Right renal pelvis (tissue), 4 donors: ENCODE data around the gene TM2D3. TPM values are rescaled to one million over a fixed set of nuclear protein-coding genes. Genes with fewer than 3 reads are reported as not detected.

Source experiments
- DNase-seq, 4 donors: peaks; one replicate each; pipeline ENCODE4 v3.0.0-alpha.2; 2013; ENCODE audit warnings: low read depth in 4 of 4, low spot score in 3 of 4, missing footprints in 1 of 4
- polyA plus RNA-seq, 4 donors: library from polyadenylated mRNA; unstranded; fragments of 120-200 nt; gene quantifications; one replicate each; pipeline ENCODE4 v1.2.1, GENCODE V29; 2013; ENCODE audit not compliant: insufficient read length in 4 of 4

The TM2D3 gene
- polyA plus RNA-seq, 4 donors = 62.8 to 74.6 (median 67.3) TPM

- DNase-seq = no peak
Measured at GRCh38 chr15:101609742-101610610, 42.2 kb downstream of the TM2D3 start.

- no peak for DNase-seq
Measured at GRCh38 chr15:101608201-101608600, 44.0 kb downstream of the TM2D3 start.

- DNase-seq = no peak
Measured at GRCh38 chr15:101607108-101607507, 45.1 kb downstream of the TM2D3 start.

- DNase-seq = no peak
Measured at GRCh38 chr15:101604124-101604874, 47.9 kb downstream of the TM2D3 start.

GRCh38 chr15:101602801-101603200 is 49.4 kb downstream of the TM2D3 start:
- no peak for DNase-seq

- no peak for DNase-seq
Measured at GRCh38 chr15:101600035-101600434, 52.1 kb downstream of the TM2D3 start.

GRCh38 chr15:101599091-101599490 is 53.1 kb downstream of the TM2D3 start:
- no peak for DNase-seq

- no peak for DNase-seq
Measured at GRCh38 chr15:101597360-101597928, 54.7 kb downstream of the TM2D3 start.

GRCh38 chr15:101596633-101597032 is 55.5 kb downstream of the TM2D3 start:
- DNase-seq = no peak

Other genes with a start within 250 kb of the TM2D3 start
- 1 to 10 TPM; 6.7 to 9.4 (median 7.1) TPM for gene PCSK6, start 162.7 kb downstream of the TM2D3 start, polyA plus RNA-seq
- gene TARS3, start 72.1 kb upstream of the TM2D3 start, polyA plus RNA-seq = 10 to 100 TPM; 18.1 to 22.3 (median 19.7) TPM
- gene OR4F6, start 151.1 kb upstream of the TM2D3 start, polyA plus RNA-seq = not detected
- not detected for gene OR4F15, start 159.8 kb upstream of the TM2D3 start, polyA plus RNA-seq